IPS DF 6.9 (cell line): ENCODE data around the gene DCDC2C.

Experiments
- DNase-seq: peaks from one replicate; pipeline ENCODE4 v3.0.0-alpha.2; 2013; ENCODE audit warnings: low read depth, low spot score
- H3K27ac ChIP-seq: one replicate; pipeline ENCODE4 v1.5.1; 2013; ENCODE audit warnings: low read length, control low read depth
- H3K27me3 ChIP-seq: 2 replicates; pipeline ENCODE4 v1.6.1; 2013; ENCODE audit warnings: mild to moderate bottlenecking, low read length; ENCODE audit not compliant: control insufficient read depth, insufficient read depth
- H3K36me3 ChIP-seq: 2 replicates; pipeline ENCODE4 v1.6.1; 2013; ENCODE audit warnings: low read length; ENCODE audit not compliant: control insufficient read depth, insufficient read depth
- H3K4me1 ChIP-seq: 2 replicates; pipeline ENCODE4 v1.6.1; 2013; ENCODE audit warnings: low read length; ENCODE audit not compliant: control insufficient read depth, insufficient read depth
- H3K4me3 ChIP-seq: 2 replicates; pipeline ENCODE4 v1.5.1; 2013; ENCODE audit warnings: mild to moderate bottlenecking, low read length
- H3K9me3 ChIP-seq: 2 replicates; pipeline ENCODE4 v1.6.1; 2013; ENCODE audit warnings: low read length, inconsistent platforms; ENCODE audit not compliant: control insufficient read depth, insufficient read depth
- WGBS: extraction: QIAGEN DNeasy Blood & Tissue Kit; methylation state at CpG from one replicate; pipeline ENCODE4 v1.1.7; 2013; ENCODE audit warnings: mixed read lengths, missing lambda C conversion rate; ENCODE audit not compliant: insufficient read length, insufficient coverage; 5-methylcytosine and 5-hydroxymethylcytosine counted together

DCDC2C gene

DNA sequence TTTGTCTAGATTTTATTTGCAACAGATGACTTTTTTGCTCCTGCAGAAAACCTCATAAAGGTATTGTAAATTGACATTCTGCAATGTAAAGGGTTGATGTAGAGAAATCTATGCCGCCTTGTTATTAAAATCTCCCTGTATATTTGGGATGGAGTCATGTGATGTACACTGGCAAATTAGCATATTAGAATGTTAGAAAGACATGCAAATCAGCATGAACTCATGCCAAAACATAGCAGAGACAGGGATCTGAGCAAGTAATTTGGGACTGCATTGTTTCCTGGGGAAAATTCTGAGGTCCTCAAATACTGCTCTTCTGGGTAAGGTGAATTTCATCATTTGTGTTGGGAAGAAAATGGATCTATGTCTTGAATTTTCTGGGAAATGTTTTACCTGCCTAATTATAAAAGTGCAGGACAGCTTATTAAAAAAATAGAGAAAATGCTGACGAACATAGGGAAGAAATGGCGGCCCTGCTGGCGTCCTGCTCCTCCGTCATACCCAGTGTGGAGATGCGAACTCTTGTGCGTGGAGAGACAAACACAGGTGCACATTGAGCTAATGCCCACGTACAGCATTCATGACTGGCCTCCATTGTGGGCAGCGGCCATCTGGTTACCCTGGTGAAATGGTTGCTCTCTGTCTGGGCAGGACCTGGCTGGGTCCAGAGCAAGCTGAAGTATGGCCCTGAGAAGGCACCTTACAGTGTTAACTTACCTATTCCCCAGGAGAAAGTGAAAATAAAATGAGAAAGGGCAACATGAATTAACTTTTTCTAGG, 29.1 kb upstream of the DCDC2C start:
- no peaks in the 10 kb centered on the region for H3K27me3 ChIP-seq
- no peaks in the 10 kb centered on the region for H3K9me3 ChIP-seq
- DNase-seq = no peak
- no peak overlapping the region for H3K27ac ChIP-seq
- no peaks in the 10 kb centered on the region for H3K4me1 ChIP-seq
- H3K4me3 ChIP-seq = no peak overlapping the region
- no CpG with 5 or more reads among the region's 9 CpGs for WGBS
- no peaks in the 10 kb centered on the region for H3K36me3 ChIP-seq

DNA sequence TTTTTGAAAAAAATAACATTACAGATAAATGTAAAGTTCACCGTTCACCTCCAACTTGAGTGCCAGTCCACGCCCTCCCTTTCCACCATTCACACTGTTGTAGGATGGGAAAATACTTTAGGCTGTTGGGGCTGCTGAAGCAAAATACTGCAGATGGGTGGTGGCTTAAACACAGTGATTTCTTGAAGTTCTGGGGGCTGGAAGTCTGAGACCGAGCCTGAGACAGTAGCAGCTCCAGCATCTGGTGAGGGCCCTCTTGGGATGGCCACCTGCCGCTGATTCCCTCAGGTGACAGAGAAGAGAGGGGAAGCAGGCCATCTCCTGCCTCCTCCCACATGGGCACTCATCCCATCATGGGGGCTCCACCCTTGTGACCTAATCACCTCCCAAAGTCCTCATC, 27.7 kb upstream of the DCDC2C start:
- no peaks in the 10 kb centered on the region for H3K4me1 ChIP-seq
- no peaks in the 10 kb centered on the region for H3K9me3 ChIP-seq
- H3K27me3 ChIP-seq = no peaks in the 10 kb centered on the region
- H3K4me3 ChIP-seq = no peak overlapping the region
- WGBS = no CpG with 5 or more reads among the region's 4 CpGs
- no peak for DNase-seq
- H3K36me3 ChIP-seq = no peaks in the 10 kb centered on the region
- H3K27ac ChIP-seq = no peak overlapping the region

DNA sequence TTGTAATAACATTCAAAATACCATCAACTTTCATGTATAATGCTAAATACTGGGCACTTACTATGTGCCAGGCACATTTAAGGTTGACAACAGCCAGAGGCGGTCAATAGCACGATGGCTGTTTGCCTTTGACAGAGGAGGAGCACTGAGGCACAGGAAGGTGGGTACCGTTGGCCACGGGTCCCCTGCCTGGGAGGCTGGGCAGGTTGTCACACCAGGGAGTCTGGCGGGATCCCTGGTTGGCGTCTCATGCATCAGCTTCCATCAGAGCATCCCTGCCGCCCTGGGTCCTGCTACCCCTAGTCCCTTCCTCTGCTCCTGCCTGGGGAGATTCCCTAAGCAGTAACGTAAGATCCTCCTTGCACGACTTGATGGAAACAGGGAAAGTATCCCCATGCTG, 25.9 kb upstream of the DCDC2C start:
- Histone ChIP-seq H3K27ac (no peak overlapping the region), H3K36me3 (no peaks in the 10 kb centered on the region), H3K4me3 (no peak overlapping the region), H3K27me3 (no peaks in the 10 kb centered on the region), H3K4me1 (no peaks in the 10 kb centered on the region), H3K9me3 (no peaks in the 10 kb centered on the region)
- WGBS = no CpG with 5 or more reads among the region's 9 CpGs
- DNase-seq = no peak

DNA sequence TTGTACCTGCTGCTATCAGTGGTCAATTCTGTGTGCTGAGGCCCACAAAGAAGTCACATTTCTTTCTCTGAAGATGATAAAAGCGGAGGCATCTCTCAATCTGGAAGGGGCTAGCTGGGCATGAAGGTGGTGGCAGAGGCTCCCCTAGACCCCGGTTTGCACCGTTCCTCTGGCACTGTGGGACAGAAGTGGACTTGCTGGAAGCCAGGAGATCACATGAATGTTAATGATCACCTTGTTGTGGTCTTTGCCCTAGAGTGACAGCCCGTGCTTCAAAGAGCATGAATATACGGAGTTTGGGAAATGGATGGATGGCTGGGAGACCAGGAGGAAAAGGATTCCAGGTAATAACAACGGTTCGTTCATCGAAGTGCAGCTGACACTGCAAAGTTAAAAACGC, 25.2 kb upstream of the DCDC2C start:
- no peaks in the 10 kb centered on the region for H3K27me3 ChIP-seq
- no peaks in the 10 kb centered on the region for H3K9me3 ChIP-seq
- H3K36me3 ChIP-seq = no peaks in the 10 kb centered on the region
- no peak overlapping the region for H3K4me3 ChIP-seq
- DNase-seq = no peak
- WGBS = no CpG with 5 or more reads among the region's 9 CpGs
- no peaks in the 10 kb centered on the region for H3K4me1 ChIP-seq
- no peak overlapping the region for H3K27ac ChIP-seq

DNA sequence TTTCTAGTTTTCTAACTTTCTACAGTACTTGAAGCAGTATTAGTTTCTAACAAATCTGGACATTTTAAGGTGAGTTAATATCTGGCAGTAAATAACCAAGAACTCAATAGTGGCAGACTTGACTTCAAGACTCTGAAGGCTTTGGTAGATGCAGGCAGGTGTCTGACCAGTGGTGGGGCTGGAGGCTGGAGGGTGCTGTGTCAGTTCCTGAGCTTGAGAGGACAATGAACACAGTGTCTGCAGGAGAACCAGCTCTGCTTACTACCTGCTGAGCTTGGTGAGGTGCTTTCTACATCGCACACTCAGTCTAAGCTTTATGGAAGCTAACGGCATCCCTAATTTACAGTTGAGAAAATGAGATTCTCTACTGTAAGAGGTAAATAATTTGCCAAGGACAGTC, 24.2 kb upstream of the DCDC2C start:
- Histone ChIP-seq H3K36me3 (no peaks in the 10 kb centered on the region), H3K27ac (no peak overlapping the region), H3K4me1 (no peaks in the 10 kb centered on the region), H3K9me3 (no peaks in the 10 kb centered on the region), H3K27me3 (no peaks in the 10 kb centered on the region), H3K4me3 (no peak overlapping the region)
- no CpG with 5 or more reads among the region's 2 CpGs for WGBS
- no peak for DNase-seq

DNA sequence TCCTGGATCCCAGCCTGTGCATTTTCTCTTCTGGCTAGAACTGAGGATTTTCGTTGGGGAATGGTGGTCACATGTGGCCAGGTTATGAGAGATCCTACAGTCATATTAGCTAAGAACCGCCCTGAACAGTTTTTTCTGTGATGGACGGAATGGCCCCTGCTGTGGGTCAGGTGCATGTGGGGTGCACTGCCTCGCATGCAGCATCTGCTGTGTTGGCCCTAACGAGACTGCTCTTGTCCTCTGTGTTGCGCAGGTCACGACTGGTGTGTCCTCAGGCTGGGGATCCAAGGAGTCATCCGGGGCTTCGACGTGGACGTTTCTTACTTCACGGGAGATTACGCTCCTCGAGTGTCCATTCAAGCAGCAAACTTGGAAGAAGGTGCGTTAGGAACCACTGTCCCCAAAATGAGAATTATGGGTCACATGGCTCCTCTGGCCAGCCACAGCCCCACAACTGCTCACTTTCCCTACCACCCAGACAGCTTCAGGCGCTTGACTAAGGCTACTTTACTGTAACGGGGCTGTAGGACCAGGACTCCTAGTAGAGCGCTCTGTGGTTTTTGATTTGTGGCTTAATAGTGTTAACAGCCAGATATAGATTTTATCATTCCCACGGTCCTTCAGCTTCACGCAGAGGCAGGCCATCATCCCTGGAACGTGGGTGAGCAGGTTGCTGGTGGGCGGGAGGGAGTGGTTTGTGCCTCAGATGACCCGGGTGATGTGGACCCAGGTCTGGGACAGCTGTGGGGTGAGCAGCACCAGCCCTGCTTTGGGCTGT, 23.6 kb upstream of the DCDC2C start:
- WGBS = no CpG with 5 or more reads among the region's 23 CpGs
- DNase-seq = no peak
- Histone ChIP-seq H3K4me3 (no peak overlapping the region), H3K27ac (no peak overlapping the region), H3K4me1 (no peaks in the 10 kb centered on the region), H3K27me3 (no peaks in the 10 kb centered on the region), H3K9me3 (no peaks in the 10 kb centered on the region), H3K36me3 (no peaks in the 10 kb centered on the region)

DNA sequence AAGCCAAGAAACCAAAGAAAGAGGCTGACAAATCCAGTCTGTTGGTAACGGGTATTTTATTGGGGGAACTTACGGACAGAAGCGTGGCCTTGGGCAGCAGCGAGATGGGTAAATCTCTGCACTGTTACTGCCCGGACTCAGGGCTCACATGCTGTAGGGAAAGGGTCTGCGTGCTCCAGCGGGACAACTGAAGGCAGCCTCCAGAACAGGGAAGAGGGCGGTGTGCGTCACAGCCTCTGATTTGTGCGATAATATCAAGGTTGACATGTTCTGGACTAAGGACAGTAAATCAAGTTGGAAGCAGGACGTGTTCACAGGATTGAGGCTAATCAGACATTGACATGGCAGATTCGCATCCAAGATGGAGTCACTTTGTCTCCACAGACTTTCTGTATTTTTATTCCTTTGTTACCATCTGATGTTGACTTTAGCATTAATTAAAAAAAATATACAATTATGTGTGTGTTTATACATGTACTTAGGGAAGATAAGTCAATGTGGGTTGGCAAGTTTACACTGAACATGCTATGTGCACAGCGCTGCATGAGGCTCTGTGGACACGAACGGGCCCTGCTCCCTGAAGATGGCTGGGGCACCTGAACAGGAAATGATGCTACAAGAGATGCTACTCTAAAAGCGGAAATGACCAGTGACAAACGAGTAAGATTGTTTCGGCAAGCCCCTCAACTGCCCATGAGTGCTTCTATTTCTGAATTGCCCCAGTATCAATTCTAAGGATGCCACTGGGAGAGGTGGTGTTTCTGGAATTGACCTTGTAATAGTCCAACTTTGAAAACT, 22.6 kb upstream of the DCDC2C start:
- Histone ChIP-seq H3K9me3 (no peaks in the 10 kb centered on the region), H3K36me3 (no peaks in the 10 kb centered on the region), H3K4me1 (no peaks in the 10 kb centered on the region), H3K27ac (no peak overlapping the region), H3K4me3 (no peak overlapping the region), H3K27me3 (no peaks in the 10 kb centered on the region)
- DNase-seq = no peak
- no CpG with 5 or more reads among the region's 18 CpGs for WGBS

DNA sequence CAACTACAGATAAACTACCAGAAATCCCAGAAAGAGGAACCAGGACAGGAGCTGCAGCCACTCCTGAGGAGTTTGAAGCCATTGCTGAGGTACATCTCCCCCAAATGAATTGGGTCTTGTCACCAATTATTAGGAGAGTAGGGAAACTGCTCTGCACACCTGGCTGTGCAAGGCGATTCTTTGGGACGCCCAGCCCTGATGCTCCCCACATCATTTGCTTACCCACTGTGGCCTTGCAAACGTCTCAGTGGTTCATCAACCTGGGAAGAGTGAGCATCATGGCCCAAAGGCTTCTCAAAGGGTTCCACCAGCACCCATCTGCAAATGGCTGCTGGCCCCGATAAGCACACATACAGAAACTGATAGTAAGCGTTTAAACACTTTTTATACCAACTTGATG, 21.8 kb upstream of the DCDC2C start:
- WGBS = 100% methylated on average over 1 of the region's 5 CpGs

DNA sequence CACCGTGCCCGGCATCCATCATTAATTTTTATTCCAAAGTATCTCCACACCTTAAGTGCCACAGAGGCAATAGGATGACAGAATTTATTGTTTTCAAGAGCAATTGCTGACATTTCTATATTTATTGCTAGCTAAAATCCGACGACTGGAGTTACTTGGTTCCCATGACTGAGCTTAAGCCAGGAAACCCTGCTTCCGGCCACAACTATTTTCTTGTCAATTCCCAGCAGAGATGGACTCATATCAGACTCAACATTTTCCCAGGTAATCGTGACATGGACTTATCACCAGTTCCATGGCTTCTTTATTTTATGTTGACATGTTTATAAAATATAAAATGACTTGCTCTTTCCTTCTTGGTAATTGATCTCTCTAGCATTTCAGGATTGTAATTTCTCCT, 20.6 kb upstream of the DCDC2C start:
- Histone ChIP-seq H3K27me3 (no peaks in the 10 kb centered on the region), H3K4me3 (no peak overlapping the region), H3K4me1 (no peaks in the 10 kb centered on the region), H3K36me3 (no peaks in the 10 kb centered on the region), H3K9me3 (no peaks in the 10 kb centered on the region), H3K27ac (no peak overlapping the region)
- DNase-seq = no peak
- WGBS = no CpG with 5 or more reads among the region's 6 CpGs

More for the DNA sequence above, 21.8 kb upstream of the DCDC2C start:
- H3K36me3 ChIP-seq = no peaks in the 10 kb centered on the region
- H3K4me1 ChIP-seq = no peaks in the 10 kb centered on the region
- H3K4me3 ChIP-seq = no peak overlapping the region
- H3K9me3 ChIP-seq = no peaks in the 10 kb centered on the region
- H3K27ac ChIP-seq = no peak overlapping the region
- DNase-seq = no peak
- H3K27me3 ChIP-seq = no peaks in the 10 kb centered on the region

DNA sequence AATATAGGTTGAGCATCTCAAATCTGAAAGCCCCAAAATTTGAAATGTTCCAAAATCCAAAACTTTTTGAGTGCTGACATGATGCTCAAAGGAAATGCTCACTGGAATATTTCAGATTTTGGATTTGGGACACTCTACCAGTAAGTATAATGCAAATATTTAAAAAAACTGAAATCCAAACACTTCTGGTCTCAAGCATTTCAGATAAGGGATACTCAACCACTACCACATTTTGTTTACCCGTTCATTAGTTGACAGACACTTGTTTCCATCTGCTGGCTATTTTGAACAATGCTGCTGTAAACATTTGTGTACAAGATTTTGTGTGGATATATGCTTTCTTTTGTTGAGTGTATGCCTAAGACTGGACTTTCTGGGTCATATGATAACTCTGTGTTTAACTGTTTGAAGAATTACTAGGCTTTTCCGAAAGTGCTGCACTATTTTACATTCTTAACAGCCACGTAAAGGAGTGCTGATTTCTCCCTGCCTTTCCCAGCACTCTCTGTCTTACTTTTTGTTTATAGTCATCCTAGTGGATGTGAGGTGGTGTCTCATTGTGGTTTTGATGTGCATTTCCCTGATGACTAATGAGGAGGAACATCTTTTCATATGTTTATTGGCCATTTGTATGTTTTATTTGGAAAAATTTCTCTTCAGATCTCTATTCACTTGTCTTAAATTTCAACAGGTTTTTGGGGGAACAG, 19.5 kb upstream of the DCDC2C start:
- no peak for DNase-seq
- Histone ChIP-seq H3K4me1 (no peaks in the 10 kb centered on the region), H3K36me3 (no peaks in the 10 kb centered on the region), H3K27me3 (no peaks in the 10 kb centered on the region), H3K4me3 (no peak overlapping the region), H3K27ac (no peak overlapping the region), H3K9me3 (no peaks in the 10 kb centered on the region)
- WGBS = no CpG with 5 or more reads among the region's 3 CpGs
